ENCODE measurements around the gene GMDS. TPM values are rescaled to one million over a fixed set of nuclear protein-coding genes. Genes with fewer than 3 reads are reported as not detected.

The GMDS gene
- total RNA-seq, 1 experiment from 2014 or later, result 27.6 TPM

DNA sequence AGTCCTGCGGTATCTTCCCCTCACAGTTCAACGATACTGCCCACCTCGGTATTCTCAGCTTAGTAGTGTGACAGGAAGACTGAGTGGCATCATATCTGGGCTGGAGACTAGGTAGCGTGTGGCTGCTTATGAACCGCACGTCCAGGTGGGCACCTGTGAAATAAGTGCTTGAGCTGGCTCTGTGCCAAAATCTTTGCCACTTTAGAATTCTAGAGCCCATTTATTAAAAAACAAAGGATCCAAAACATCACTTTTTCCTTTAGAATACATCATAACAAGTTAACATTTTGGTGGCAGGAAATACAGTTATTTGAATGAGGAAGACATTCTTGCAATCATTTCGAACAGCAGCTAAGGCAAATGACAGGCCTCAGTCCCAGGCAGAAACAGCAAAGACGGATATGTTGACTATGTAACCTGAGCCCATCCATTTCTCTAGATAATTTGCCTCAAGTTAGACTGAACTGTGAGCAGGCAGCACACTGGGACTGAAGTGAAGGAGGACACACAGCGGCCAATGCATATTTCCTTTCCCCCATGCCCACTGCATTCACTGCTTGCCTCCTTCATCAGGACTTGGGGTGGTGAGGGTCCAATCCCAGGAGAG lies 136.6 kb downstream of the GMDS start:
- Histone ChIP-seq H3K14ac (ENCODE audit: insufficient read depth, low read length) (no peak overlapping the region), H3K23ac (ENCODE audit: insufficient read length, low read depth, low read length) (no peak overlapping the region), H2AFZ (ENCODE audit: low read length) (no peak overlapping the region), H2BK120ac (ENCODE audit: low read depth, low read length, poor library complexity, severe bottlenecking) (no peak overlapping the region), H3K79me2 (ENCODE audit: insufficient read depth, low read length) (0 out of 2 replicates have a peak, but pooled peaks cover 3% of the 10 kb centered on the region), H3K4me2 (ENCODE audit: insufficient read depth, insufficient read length, low read length) (no peak overlapping the region), H4K5ac (ENCODE audit: insufficient read length, low read depth, low read length) (no peak overlapping the region), H2BK5ac (ENCODE audit: insufficient read length, low read length) (no peak overlapping the region), H4K20me1 (ENCODE audit: control insufficient read depth, insufficient read depth, insufficient read length) (no peaks in the 10 kb centered on the region), H3K79me1 (ENCODE audit: insufficient read depth, low read depth, low read length, poor library complexity, severe bottlenecking) (no peaks in the 10 kb centered on the region), H2BK15ac (ENCODE audit: low read depth, low read length) (no peak overlapping the region), H2AK5ac (ENCODE audit: insufficient read length, low read length) (no peak overlapping the region), H3K4ac (ENCODE audit: low read depth, low read length) (no peak overlapping the region), H4K8ac (replicated peaks; ENCODE audit: insufficient read length, low read depth, low read length) (no peak overlapping the region), H3K27ac (ENCODE audit: insufficient read length, low read depth, low read length) (no peak overlapping the region), H2BK20ac (ENCODE audit: low read depth, low read length, poor library complexity, severe bottlenecking) (no peak overlapping the region), H4K91ac (ENCODE audit: insufficient read length, low read depth, low read length) (no peak overlapping the region), H3K9ac (ENCODE audit: extremely low read depth, insufficient read length, low read length) (no peak overlapping the region), H3T11ph (ENCODE audit: low read length) (no peak overlapping the region), H3K4me1 (ENCODE audit: insufficient read depth, low read length) (no peaks in the 10 kb centered on the region), H3K27me3 (ENCODE audit: insufficient read depth, low read length) (no peaks in the 10 kb centered on the region), H3K18ac (ENCODE audit: insufficient read length, low read depth, low read length) (no peak overlapping the region), H3K56ac (ENCODE audit: insufficient read length, low read depth, low read length) (no peak overlapping the region), H3K23me2 (ENCODE audit: insufficient read length, low read depth, low read length, poor library complexity, severe bottlenecking) (no peaks in the 10 kb centered on the region), H2BK12ac (ENCODE audit: insufficient read length, low read depth, low read length) (no peak overlapping the region), H3K9me3 (ENCODE audit: control insufficient read depth, low read depth, low read length) (no peaks in the 10 kb centered on the region)
- TF ChIP-seq CTCF (conservative IDR thresholded peaks at IDR 0.05), result no peak
- no peak for DNase-seq
- no peaks in the 10 kb centered on the region for H3K9me3 Mint-ChIP-seq
- H3K4me1 Mint-ChIP-seq, result peaks cover 2 to 4% of the 10 kb centered on the region in 2 experiments; a peak in 1 of 4 replicates
- no peak overlapping the region for H3K27ac Mint-ChIP-seq
- WGBS (ENCODE audit: extremely low coverage, insufficient read length, low lambda C conversion rate), result no CpG with 5 or more reads among the region's 9 CpGs
- no peak overlapping the region for H3K4me3 Mint-ChIP-seq
- no peaks in the 10 kb centered on the region for H3K36me3 Mint-ChIP-seq (ENCODE audit: insufficient read depth in 1 of 3, low read depth in 3 of 3)
- H3K27me3 Mint-ChIP-seq (ENCODE audit: low read depth), result no peaks in the 10 kb centered on the region
